Type B pancreatic cell (in vitro differentiated cells): ENCODE results near the gene FAM222B. TPM values are rescaled to one million over a fixed set of nuclear protein-coding genes. Genes with fewer than 3 reads are reported as not detected.
A peak's percentile ranks its signal among the peaks of the same experiment; 100 is the strongest.
"Not testable (repeated sequence)": the region's sequence is repeated elsewhere in the genome, so short reads cannot be mapped to it uniquely, and the experiment has no call there.

ENCODE experiments used
- DNase-seq: peaks from one replicate; pipeline ENCODE4 v3.0.0; 2021; ENCODE audit warnings: mixed read lengths; ENCODE audit not compliant: unreplicated experiment; ENCODE audit errors: extremely low spot score
- H3K27ac Mint-ChIP-seq: 2 replicates; pipeline ENCODE4 v1.8.0; 2021; ENCODE audit warnings: mild to moderate bottlenecking, mixed read lengths
- H3K27me3 Mint-ChIP-seq: 2 replicates; pipeline ENCODE4 v1.8.0; 2021; ENCODE audit warnings: mixed read lengths
- H3K36me3 Mint-ChIP-seq: 2 replicates; pipeline ENCODE4 v1.8.0; 2021; ENCODE audit warnings: mixed read lengths
- H3K4me1 Mint-ChIP-seq: one replicate; pipeline ENCODE4 v1.8.0; 2021; ENCODE audit warnings: mixed read lengths; ENCODE audit not compliant: unreplicated experiment
- H3K4me3 Mint-ChIP-seq: 2 replicates; pipeline ENCODE4 v1.8.0; 2021; ENCODE audit warnings: mild to moderate bottlenecking, mixed read lengths
- H3K9me3 Mint-ChIP-seq: 2 replicates; pipeline ENCODE4 v1.8.0; 2021; ENCODE audit warnings: mixed read lengths
- total RNA-seq: library from RNA; stranded (reverse); gene quantifications from 2 replicates; pipeline ENCODE4 v1.2.1, GENCODE V29; 2021; ENCODE audit warnings: low replicate concordance
- TF ChIP-seq, protein P1 (sequence below): fragments of 200-600 bp; sonication (generic); conservative IDR thresholded peaks from 2 replicates; pipeline ENCODE4 v1.5.0; 2021; ENCODE audit warnings: antibody characterized with exemption, mild to moderate bottlenecking

The FAM222B gene
- total RNA-seq, 1 donor from 2014 or later, result 28.7 TPM

DNA sequence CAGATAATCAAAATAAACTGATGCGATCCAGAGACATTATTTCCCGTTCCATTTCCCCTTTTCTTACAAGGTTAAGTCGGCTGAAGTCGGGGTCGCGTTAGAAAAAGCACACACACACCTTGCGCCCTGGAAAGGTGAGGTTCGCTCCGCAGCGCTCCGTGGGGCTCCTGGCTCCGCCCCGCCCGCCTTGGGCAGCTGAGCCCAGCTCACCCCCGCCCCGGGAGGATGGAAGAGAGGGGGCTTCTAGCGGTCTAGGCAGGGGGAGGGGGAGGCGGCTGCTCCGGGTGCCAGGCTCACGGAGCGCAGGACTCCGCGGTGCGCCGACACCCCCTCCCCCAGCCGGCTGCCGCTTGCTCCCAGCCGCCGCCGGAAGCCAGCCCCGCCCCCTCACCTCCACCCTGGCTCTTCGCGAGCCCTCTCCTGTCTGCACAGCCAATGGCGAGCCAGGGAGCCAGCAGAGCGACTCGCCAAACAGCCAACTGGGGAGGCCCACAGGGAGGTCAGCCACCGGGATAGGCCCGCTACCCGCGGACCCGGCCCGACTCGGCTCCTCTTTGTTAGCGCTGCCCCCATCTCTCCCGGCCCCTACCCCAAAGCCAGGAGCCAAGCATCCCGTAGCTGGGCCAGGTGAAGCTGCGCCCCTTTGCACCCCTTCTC lies 30.4 kb downstream of the FAM222B start:
- peak; percentile 97 for DNase-seq
- TF ChIP-seq, protein P1, sequence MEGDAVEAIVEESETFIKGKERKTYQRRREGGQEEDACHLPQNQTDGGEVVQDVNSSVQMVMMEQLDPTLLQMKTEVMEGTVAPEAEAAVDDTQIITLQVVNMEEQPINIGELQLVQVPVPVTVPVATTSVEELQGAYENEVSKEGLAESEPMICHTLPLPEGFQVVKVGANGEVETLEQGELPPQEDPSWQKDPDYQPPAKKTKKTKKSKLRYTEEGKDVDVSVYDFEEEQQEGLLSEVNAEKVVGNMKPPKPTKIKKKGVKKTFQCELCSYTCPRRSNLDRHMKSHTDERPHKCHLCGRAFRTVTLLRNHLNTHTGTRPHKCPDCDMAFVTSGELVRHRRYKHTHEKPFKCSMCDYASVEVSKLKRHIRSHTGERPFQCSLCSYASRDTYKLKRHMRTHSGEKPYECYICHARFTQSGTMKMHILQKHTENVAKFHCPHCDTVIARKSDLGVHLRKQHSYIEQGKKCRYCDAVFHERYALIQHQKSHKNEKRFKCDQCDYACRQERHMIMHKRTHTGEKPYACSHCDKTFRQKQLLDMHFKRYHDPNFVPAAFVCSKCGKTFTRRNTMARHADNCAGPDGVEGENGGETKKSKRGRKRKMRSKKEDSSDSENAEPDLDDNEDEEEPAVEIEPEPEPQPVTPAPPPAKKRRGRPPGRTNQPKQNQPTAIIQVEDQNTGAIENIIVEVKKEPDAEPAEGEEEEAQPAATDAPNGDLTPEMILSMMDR, result no peak
- peak overlapping the region; percentile 96 for H3K27ac Mint-ChIP-seq
- H3K36me3 Mint-ChIP-seq, result peaks cover 5% of the 10 kb centered on the region
- H3K9me3 Mint-ChIP-seq, result no peaks in the 10 kb centered on the region
- H3K4me3 Mint-ChIP-seq, result peak overlapping the region; percentile 95
- H3K27me3 Mint-ChIP-seq, result no peaks in the 10 kb centered on the region
- peaks cover 31% of the 10 kb centered on the region for H3K4me1 Mint-ChIP-seq

- Mint-ChIP-seq H3K27me3 (no peaks in the 10 kb centered on the region), H3K9me3 (no peaks in the 10 kb centered on the region), H3K4me1 (peaks cover 29% of the 10 kb centered on the region), H3K27ac (peak overlapping the region; percentile 93), H3K4me3 (peak overlapping the region; percentile 95), H3K36me3 (peaks cover 5% of the 10 kb centered on the region)
- DNase-seq, result no peak
- TF ChIP-seq, protein P1, result no peak
Observed at GRCh38 chr17:28811651-28812090, 30.9 kb downstream of the FAM222B start.

DNA sequence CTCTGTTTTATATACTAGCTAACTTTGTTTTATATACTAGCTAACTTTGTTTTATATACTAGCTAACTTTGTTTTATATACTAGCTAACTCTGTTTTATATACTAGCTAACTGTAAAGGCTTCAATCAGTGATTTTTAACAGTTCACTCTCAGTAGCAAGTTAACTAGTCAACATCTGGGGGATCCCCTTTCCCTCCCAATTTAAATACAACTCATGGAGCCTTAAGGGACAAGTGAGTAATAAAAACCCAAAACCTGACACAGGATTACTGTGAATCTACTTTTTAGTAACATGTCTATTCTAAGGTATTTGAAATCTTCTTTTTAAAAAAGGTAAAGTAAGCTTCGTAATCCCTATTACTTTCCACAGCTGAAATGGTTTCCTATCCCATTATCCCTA lies 32.2 kb downstream of the FAM222B start:
- Mint-ChIP-seq H3K36me3 (peaks cover 10% of the 10 kb centered on the region), H3K27me3 (no peaks in the 10 kb centered on the region), H3K9me3 (no peaks in the 10 kb centered on the region), H3K4me3 (peak overlapping the region; percentile 38), H3K27ac (peak overlapping the region; percentile 93), H3K4me1 (peaks cover 33% of the 10 kb centered on the region)
- no peak for DNase-seq
- TF ChIP-seq, protein P1, result no peak

GRCh38 chr17:28807925-28808634 lies 34.5 kb downstream of the FAM222B start:
- no peak for DNase-seq
- Mint-ChIP-seq H3K36me3 (peaks cover 14% of the 10 kb centered on the region), H3K4me3 (peak overlapping the region; percentile 48), H3K9me3 (no peaks in the 10 kb centered on the region), H3K4me1 (peaks cover 32% of the 10 kb centered on the region), H3K27me3 (no peaks in the 10 kb centered on the region), H3K27ac (peak overlapping the region; percentile 84)
- TF ChIP-seq, protein P1, result no peak

DNA sequence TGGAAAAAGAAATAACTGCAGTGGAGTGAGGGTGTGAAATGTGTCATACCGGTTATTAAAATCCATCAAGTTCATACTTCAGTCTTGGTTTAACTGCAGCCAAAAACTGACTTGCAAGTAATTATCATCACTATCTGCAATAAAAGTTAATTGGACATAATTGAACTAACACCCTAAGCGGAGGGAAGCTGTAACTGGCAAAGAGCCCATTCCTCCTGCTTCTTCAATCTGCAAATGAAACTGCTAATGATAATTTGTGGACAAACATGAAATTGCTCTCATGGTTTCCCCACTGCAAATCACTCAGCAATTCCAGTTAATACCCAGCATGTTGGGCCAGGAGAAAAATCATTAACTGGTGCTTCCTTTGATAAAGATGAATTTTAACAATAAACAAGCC lies 46.5 kb downstream of the FAM222B start:
- DNase-seq, result no peak

GRCh38 chr17:28794846-28795441 lies 47.6 kb downstream of the FAM222B start:
- H3K4me1 Mint-ChIP-seq, H3K4me3 Mint-ChIP-seq, H3K27me3 Mint-ChIP-seq, H3K27ac Mint-ChIP-seq, H3K9me3 Mint-ChIP-seq, DNase-seq, H3K36me3 Mint-ChIP-seq: not testable (repeated sequence)

More for the DNA sequence above, 46.5 kb downstream of the FAM222B start:
- peaks cover 6% of the 10 kb centered on the region for H3K4me1 Mint-ChIP-seq
- H3K9me3 Mint-ChIP-seq, result no peaks in the 10 kb centered on the region
- peaks cover 7% of the 10 kb centered on the region for H3K36me3 Mint-ChIP-seq
- TF ChIP-seq, protein P1, result no peak
- no peaks in the 10 kb centered on the region for H3K27me3 Mint-ChIP-seq
- no peak overlapping the region for H3K4me3 Mint-ChIP-seq
- no peak overlapping the region for H3K27ac Mint-ChIP-seq
